Mesenchymal stem cell (in vitro differentiated cells and primary cell): ENCODE data around the gene PTTG2.

Experiments used
- DNase-seq: peaks from one replicate; pipeline ENCODE4 v3.0.0-alpha.2; 2013
- H2AFZ ChIP-seq: one replicate; pipeline ENCODE4 v1.6.1; 2013; ENCODE audit warnings: low read depth, mild to moderate bottlenecking, control low read depth, inconsistent platforms, low read length, moderate library complexity
- H2AK5ac ChIP-seq: 2 replicates; pipeline ENCODE4 v1.6.1; 2013; ENCODE audit warnings: low read length, moderate library complexity, mild to moderate bottlenecking, inconsistent platforms; ENCODE audit not compliant: severe bottlenecking
- H2BK120ac ChIP-seq: one replicate; pipeline ENCODE4 v1.6.1; 2013; ENCODE audit warnings: low read depth, mild to moderate bottlenecking, inconsistent platforms, low read length, moderate library complexity
- H2BK12ac ChIP-seq, 2 experiments: one replicate each; pipeline ENCODE4 v1.6.1; 2013; ENCODE audit warnings: inconsistent platforms in 2 of 2, low read length in 2 of 2, mild to moderate bottlenecking in 2 of 2, moderate library complexity in 2 of 2, control low read depth in 1 of 2
- H2BK15ac ChIP-seq: one replicate; pipeline ENCODE4 v1.6.1; 2013; ENCODE audit warnings: mild to moderate bottlenecking, low read depth, inconsistent platforms; ENCODE audit not compliant: poor library complexity, severe bottlenecking
- H2BK5ac ChIP-seq: 2 replicates; pipeline ENCODE4 v1.6.1; 2013; ENCODE audit warnings: low read depth, mild to moderate bottlenecking, low read length, control low read depth, inconsistent platforms; ENCODE audit not compliant: poor library complexity, severe bottlenecking
- H3K14ac ChIP-seq, 2 experiments: one replicate each; pipeline ENCODE4 v1.6.1; 2013; ENCODE audit warnings: inconsistent platforms in 2 of 2, low read length in 2 of 2, control low read depth in 1 of 2, mild to moderate bottlenecking in 1 of 2, moderate library complexity in 1 of 2
- H3K18ac ChIP-seq, 2 experiments: one replicate each; pipeline ENCODE4 v1.6.1; 2013; ENCODE audit warnings: inconsistent platforms in 2 of 2, low read length in 2 of 2, control low read depth in 1 of 2, low read depth in 1 of 2, mild to moderate bottlenecking in 1 of 2
- H3K23ac ChIP-seq, 2 experiments: one replicate each; pipeline ENCODE4 v1.6.1; 2013; ENCODE audit warnings: inconsistent platforms in 2 of 2, low read length in 2 of 2, mild to moderate bottlenecking in 2 of 2, moderate library complexity in 2 of 2, control low read depth in 1 of 2
- H3K27ac ChIP-seq: 2 replicates; pipeline ENCODE4 v1.5.1; 2013; ENCODE audit warnings: mild to moderate bottlenecking, moderate library complexity, low read length, control low read depth, inconsistent platforms; ENCODE audit not compliant: poor library complexity, severe bottlenecking
- H3K27me3 ChIP-seq, 2 experiments: 2 replicates each; pipeline versions ENCODE4 v1.6.1 to v1.7.0; 2013; ENCODE audit warnings: low read length in 2 of 2, mild to moderate bottlenecking in 2 of 2, moderate library complexity in 2 of 2, control low read depth in 1 of 2, inconsistent platforms in 1 of 2; ENCODE audit not compliant: control insufficient read depth in 1 of 2, insufficient read depth in 1 of 2
- H3K36me3 ChIP-seq, 2 experiments: 2 replicates each; pipeline versions ENCODE4 v1.6.1 to v1.7.0; 2013; ENCODE audit warnings: low read length in 2 of 2, control low read depth in 1 of 2, inconsistent platforms in 1 of 2, low read depth in 1 of 2, mild to moderate bottlenecking in 1 of 2; ENCODE audit not compliant: insufficient read depth in 2 of 2, control insufficient read depth in 1 of 2
- H3K4ac ChIP-seq, 2 experiments: one replicate each; pipeline ENCODE4 v1.6.1; 2013; ENCODE audit warnings: inconsistent platforms in 2 of 2, low read length in 2 of 2, mild to moderate bottlenecking in 2 of 2, moderate library complexity in 2 of 2, control low read depth in 1 of 2, low read depth in 1 of 2
- H3K4me1 ChIP-seq: 2 replicates; pipeline ENCODE4 v1.6.1; 2013; ENCODE audit warnings: low read depth, low read length, control low read depth; ENCODE audit not compliant: control insufficient read depth, insufficient read depth
- H3K4me2 ChIP-seq: 2 replicates; pipeline ENCODE4 v1.6.1; 2013; ENCODE audit warnings: low read length, mild to moderate bottlenecking, inconsistent platforms; ENCODE audit not compliant: poor library complexity, severe bottlenecking
- H3K4me3 ChIP-seq, 2 experiments: 2 replicates each; pipeline versions ENCODE4 v1.5.1 to v1.7.0; 2013; ENCODE audit warnings: low read length in 2 of 2, mild to moderate bottlenecking in 2 of 2, control low read depth in 1 of 2, low read depth in 1 of 2; ENCODE audit not compliant: insufficient read depth in 1 of 2
- H3K79me1 ChIP-seq: replicated peaks from 2 replicates; pipeline ENCODE4 v1.6.1; 2013; ENCODE audit warnings: mild to moderate bottlenecking, control low read depth, low read length, inconsistent platforms; ENCODE audit not compliant: poor library complexity, severe bottlenecking
- H3K9ac ChIP-seq: 2 replicates; pipeline ENCODE4 v1.7.0; 2013; ENCODE audit warnings: mild to moderate bottlenecking, low read length, moderate library complexity
- H3K9me3 ChIP-seq: 2 replicates; pipeline ENCODE4 v1.7.0; 2013; ENCODE audit warnings: mild to moderate bottlenecking, low read length; ENCODE audit not compliant: control insufficient read depth
- H4K8ac ChIP-seq: one replicate; pipeline ENCODE4 v1.6.1; 2013; ENCODE audit warnings: inconsistent platforms, mild to moderate bottlenecking, low read length, moderate library complexity
- H4K91ac ChIP-seq: one replicate; pipeline ENCODE4 v1.6.1; 2013; ENCODE audit warnings: mild to moderate bottlenecking, low read length, inconsistent platforms
- WGBS: methylation state at CpG from one replicate; pipeline ENCODE4 v1.1.7; 2013; ENCODE audit warnings: mixed read lengths; 5-methylcytosine and 5-hydroxymethylcytosine counted together

The PTTG2 gene

GRCh38 chr4:37999965-38000364, 39.8 kb downstream of the PTTG2 start:
- Histone ChIP-seq H3K27me3 (no peaks in the 10 kb centered on the region), H3K14ac (no peak overlapping the region)

GRCh38 chr4:38001927-38002326, 41.7 kb downstream of the PTTG2 start:
- H3K18ac ChIP-seq, result no peak overlapping the region
- no peak overlapping the region for H2BK5ac ChIP-seq
- no peak overlapping the region for H3K23ac ChIP-seq
- H3K14ac ChIP-seq, result no peak overlapping the region
- peaks cover 8% of the 10 kb centered on the region for H3K4me1 ChIP-seq
- H3K79me1 ChIP-seq, result peaks cover 37% of the 10 kb centered on the region
- no peak overlapping the region for H4K91ac ChIP-seq
- no peak overlapping the region for H3K4ac ChIP-seq
- no peak overlapping the region for H3K4me3 ChIP-seq
- no peak overlapping the region for H3K4me2 ChIP-seq
- no peaks in the 10 kb centered on the region for H3K27me3 ChIP-seq
- no peak overlapping the region for H2BK120ac ChIP-seq
- WGBS, result no CpG with 5 or more reads among the region's 3 CpGs
- no peak for DNase-seq
- H4K8ac ChIP-seq, result no peak overlapping the region
- H2AFZ ChIP-seq, result no peak overlapping the region
- no peak overlapping the region for H3K9ac ChIP-seq
- H3K36me3 ChIP-seq, result peaks cover 0 to 3% of the 10 kb centered on the region in 2 experiments
- H2AK5ac ChIP-seq, result no peak overlapping the region
- no peaks in the 10 kb centered on the region for H3K9me3 ChIP-seq
- H2BK12ac ChIP-seq, result no peak overlapping the region
- no peak overlapping the region for H3K27ac ChIP-seq
- no peak overlapping the region for H2BK15ac ChIP-seq

More at GRCh38 chr4:37999965-38000364, 39.8 kb downstream of the PTTG2 start:
- no peak overlapping the region for H3K23ac ChIP-seq
- H3K4me1 ChIP-seq, result peaks cover 8% of the 10 kb centered on the region
- no peak overlapping the region for H3K9ac ChIP-seq
- DNase-seq, result no peak
- no peak overlapping the region for H2AFZ ChIP-seq
- no peak overlapping the region for H2AK5ac ChIP-seq
- H3K36me3 ChIP-seq, result peaks cover 0 to 3% of the 10 kb centered on the region in 2 experiments
- no peak overlapping the region for H2BK12ac ChIP-seq
- no peaks in the 10 kb centered on the region for H3K9me3 ChIP-seq
- no peak overlapping the region for H2BK120ac ChIP-seq
- no peak overlapping the region for H4K91ac ChIP-seq
- no peak overlapping the region for H3K4me3 ChIP-seq
- H3K4ac ChIP-seq, result no peak overlapping the region
- no CpG with 5 or more reads among the region's 3 CpGs for WGBS
- H2BK15ac ChIP-seq, result no peak overlapping the region
- no peak overlapping the region for H3K18ac ChIP-seq
- peaks cover 42% of the 10 kb centered on the region for H3K79me1 ChIP-seq
- no peak overlapping the region for H4K8ac ChIP-seq
- H3K27ac ChIP-seq, result no peak overlapping the region
- no peak overlapping the region for H2BK5ac ChIP-seq
- H3K4me2 ChIP-seq, result no peak overlapping the region

- Histone ChIP-seq H2BK12ac (no peak overlapping the region), H4K91ac (no peak overlapping the region), H2AK5ac (no peak overlapping the region), H2BK5ac (no peak overlapping the region), H3K27ac (no peak overlapping the region), H3K18ac (no peak overlapping the region), H3K4me2 (no peak overlapping the region), H3K4me1 (peaks cover 8% of the 10 kb centered on the region), H3K4ac (no peak overlapping the region), H3K9me3 (no peaks in the 10 kb centered on the region), H3K4me3 (no peak overlapping the region), H3K23ac (no peak overlapping the region), H2BK120ac (no peak overlapping the region), H3K36me3 (peaks cover 0 to 3% of the 10 kb centered on the region in 2 experiments), H3K9ac (no peak overlapping the region), H2AFZ (no peak overlapping the region), H3K79me1 (peaks cover 39% of the 10 kb centered on the region), H4K8ac (no peak overlapping the region), H2BK15ac (no peak overlapping the region), H3K14ac (no peak overlapping the region), H3K27me3 (no peaks in the 10 kb centered on the region)
- 86% methylated on average over 2 of the region's 3 CpGs for WGBS
- DNase-seq, result no peak
Measured at GRCh38 chr4:38002451-38003071, 42.4 kb downstream of the PTTG2 start.

GRCh38 chr4:38003102-38003501, 42.9 kb downstream of the PTTG2 start:
- Histone ChIP-seq H3K18ac (no peak overlapping the region), H2AFZ (no peak overlapping the region), H2BK5ac (no peak overlapping the region), H3K9me3 (no peaks in the 10 kb centered on the region), H3K79me1 (peaks cover 37% of the 10 kb centered on the region), H2AK5ac (no peak overlapping the region), H3K27ac (no peak overlapping the region), H4K8ac (no peak overlapping the region), H3K4ac (no peak overlapping the region), H3K4me1 (peaks cover 8% of the 10 kb centered on the region), H3K14ac (no peak overlapping the region), H3K23ac (no peak overlapping the region), H2BK15ac (no peak overlapping the region), H4K91ac (no peak overlapping the region), H3K4me2 (no peak overlapping the region), H3K36me3 (peaks cover 0 to 1% of the 10 kb centered on the region in 2 experiments), H2BK120ac (no peak overlapping the region), H3K9ac (no peak overlapping the region), H2BK12ac (no peak overlapping the region), H3K27me3 (no peaks in the 10 kb centered on the region), H3K4me3 (no peak overlapping the region)
- DNase-seq, result no peak
- WGBS, result 96% methylated on average over 1 of the region's 3 CpGs
